PC-3 (cell line): ENCODE results near the gene MBD3L1. TPM values are rescaled to one million over a fixed set of nuclear protein-coding genes. Genes with fewer than 3 reads are reported as not detected.

Experiments used
- ATAC-seq: fragments of 200-7000 bp; cut with Tn5 transposase; 2 replicates; pipeline ENCODE4 v1.9.1; 2020; ENCODE audit warnings: mild to moderate bottlenecking, moderate library complexity
- BruUV-seq: library from RNA; stranded (reverse); fragments of 400-500 nt; replicated peaks from 2 replicates; lab custom pipeline; 2021; lab: Mats Ljungman, UMichigan
- CTCF ChIA-PET: fragments of 300-600 bp; sonication (Branson Sonifier 250); formaldehyde crosslinking; loops from one replicate; lab custom pipeline; 2022; ENCODE audit warnings: antibody characterized with exemption; lab: Charles Lee
- POLR2A ChIA-PET: fragments of 300-600 bp; sonication (Branson Sonifier 250); formaldehyde crosslinking; loops from one replicate; lab custom pipeline; 2022; ENCODE audit warnings: antibody characterized with exemption; ENCODE audit not compliant: unreplicated experiment; lab: Charles Lee
- DNase-seq: peaks from one replicate; pipeline ENCODE4 v3.0.0-alpha.2; 2015
- H2AFZ ChIP-seq: fragments of 300-600 bp; sonication (generic); 2 replicates; pipeline ENCODE4 v1.6.0; 2016; ENCODE audit warnings: antibody characterized with exemption, low read length
- H3F3A ChIP-seq: fragments of 300-600 bp; sonication (generic); one replicate; pipeline ENCODE4 v1.6.0; 2017; ENCODE audit warnings: antibody characterized with exemption, low read length, control low read depth, mild to moderate bottlenecking; ENCODE audit not compliant: unreplicated experiment
- H3K27ac ChIP-seq: fragments of 300-600 bp; sonication (generic); 2 replicates; pipeline ENCODE4 v1.5.1; 2016; ENCODE audit warnings: mild to moderate bottlenecking, low read length
- H3K27me3 ChIP-seq: fragments of 300-600 bp; sonication (generic); 2 replicates; pipeline ENCODE4 v1.6.1; 2016; ENCODE audit warnings: low read length, mixed read lengths
- H3K36me3 ChIP-seq: fragments of 300-600 bp; sonication (generic); 2 replicates; pipeline ENCODE4 v1.6.1; 2016; ENCODE audit warnings: low read depth, mixed run types, low read length, mixed read lengths
- H3K4me1 ChIP-seq: fragments of 300-600 bp; sonication (generic); 2 replicates; pipeline ENCODE4 v1.5.1; 2016; ENCODE audit warnings: low read length; ENCODE audit not compliant: insufficient read depth
- H3K4me2 ChIP-seq: fragments of 300-600 bp; sonication (generic); 2 replicates; pipeline ENCODE4 v1.6.0; 2016; ENCODE audit warnings: low read length
- H3K4me3 ChIP-seq: fragments of 300-600 bp; sonication (generic); 2 replicates; pipeline ENCODE4 v1.5.1; 2016; ENCODE audit warnings: mild to moderate bottlenecking, low read length, mixed read lengths
- H3K79me2 ChIP-seq: fragments of 300-600 bp; sonication (generic); 2 replicates; pipeline ENCODE4 v1.6.1; 2017; ENCODE audit warnings: low read length, mixed read lengths
- H3K9ac ChIP-seq: fragments of 300-600 bp; sonication (generic); 2 replicates; pipeline ENCODE4 v1.6.0; 2016; ENCODE audit warnings: mild to moderate bottlenecking, low read length
- H3K9me2 ChIP-seq: fragments of 300-600 bp; sonication (generic); replicated peaks from 2 replicates; pipeline ENCODE4 v1.6.1; 2016; ENCODE audit warnings: mixed run types, low read length, mixed read lengths
- H3K9me3 ChIP-seq: fragments of 300-600 bp; sonication (generic); 2 replicates; pipeline ENCODE4 v1.6.1; 2016; ENCODE audit warnings: low read length, mixed read lengths
- H4K20me1 ChIP-seq: fragments of 300-600 bp; sonication (generic); 2 replicates; pipeline ENCODE4 v1.6.1; 2016; ENCODE audit warnings: low read length, mixed read lengths
- CTCF ChIP-seq: fragments of 300-600 bp; sonication (generic); conservative IDR thresholded peaks from 2 replicates; pipeline ENCODE4 v1.5.1; 2017; ENCODE audit warnings: antibody characterized with exemption, low read depth, mild to moderate bottlenecking, low read length
- EZH2 ChIP-seq: fragments of 300-600 bp; sonication (generic); IDR thresholded peaks from one replicate; pipeline ENCODE4 v1.6.1; 2017; ENCODE audit warnings: antibody characterized with exemption, mild to moderate bottlenecking, low read length; ENCODE audit not compliant: unreplicated experiment
- EZH2phosphoT487 ChIP-seq: fragments of 300-600 bp; sonication (generic); IDR thresholded peaks from 2 replicates; pipeline ENCODE4 v1.6.1; 2018; ENCODE audit warnings: mild to moderate bottlenecking, antibody characterized with exemption, low read length, borderline replicate concordance
- intact Hi-C: fragments of 100-400 bp; cut with micrococcal nuclease; formaldehyde crosslinking; loops from 2 replicates; pipeline ENCODE4 v1.9.0; 2023
- total RNA-seq: library from RNA; depleted of rRNA; stranded (reverse); fragments of >200 nt; gene quantifications from 2 replicates; pipeline ENCODE4 v1.2.3, GENCODE V29; 2014

Gene MBD3L1
- total RNA-seq, 1 experiment from 2014 or later: not detected

- BruUV-seq: no TSS peak
- H3K4me2 ChIP-seq: no peak overlapping the region
- DNase-seq: no peak
- intact Hi-C loops: no loop called here
- H3K9me2 ChIP-seq: no peaks in the 10 kb centered on the region
- H2AFZ ChIP-seq: no peak overlapping the region
- CTCF ChIA-PET: no interaction called here
- H3K36me3 ChIP-seq: no peaks in the 10 kb centered on the region
- no peaks in the 10 kb centered on the region for H3K79me2 ChIP-seq
- H3K4me1 ChIP-seq: no peaks in the 10 kb centered on the region
- no peaks in the 10 kb centered on the region for H3F3A ChIP-seq
- H3K9me3 ChIP-seq: no peaks in the 10 kb centered on the region
- TF ChIP-seq CTCF (no peak), EZH2 (no peak), EZH2phosphoT487 (no peak)
- ATAC-seq: no peak
- POLR2A ChIA-PET: no interaction called here
- H3K27me3 ChIP-seq: peaks cover 65% of the 10 kb centered on the region
- no peaks in the 10 kb centered on the region for H4K20me1 ChIP-seq
- no peak overlapping the region for H3K9ac ChIP-seq
- no peak overlapping the region for H3K27ac ChIP-seq
- no peak overlapping the region for H3K4me3 ChIP-seq
These were observed 8.5 kb downstream of the MBD3L1 start for GRCh38 chr19:8840708-8841107.

DNA sequence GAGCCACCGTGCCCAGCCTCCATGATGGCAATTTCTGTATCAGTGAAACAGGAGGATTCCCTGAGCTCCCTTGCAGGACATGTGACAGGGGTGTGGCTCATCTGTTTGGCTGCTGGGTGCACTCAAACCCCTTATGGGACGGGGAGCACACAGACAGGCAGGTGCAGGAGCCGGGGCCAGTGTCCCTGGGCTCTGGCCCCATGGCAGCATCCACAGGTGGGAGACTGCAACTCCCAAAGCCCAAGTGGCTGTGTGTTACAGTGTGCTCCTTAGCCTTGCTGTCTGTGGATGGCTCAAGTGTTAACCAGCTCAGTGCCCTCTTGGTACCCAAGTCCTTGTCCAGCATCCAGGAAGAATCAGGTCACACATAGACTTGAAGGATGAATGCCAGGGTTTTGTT, 14.6 kb downstream of the MBD3L1 start:
- no peaks in the 10 kb centered on the region for H3K9me2 ChIP-seq
- no peak for ATAC-seq
- H3K27ac ChIP-seq: no peak overlapping the region
- H3K27me3 ChIP-seq: peaks cover 21% of the 10 kb centered on the region
- BruUV-seq: no TSS peak
- H2AFZ ChIP-seq: no peak overlapping the region
- DNase-seq: no peak
- H4K20me1 ChIP-seq: no peaks in the 10 kb centered on the region
- intact Hi-C loops: no loop called here
- TF ChIP-seq EZH2 (no peak), EZH2phosphoT487 (no peak), CTCF (no peak)
- H3F3A ChIP-seq: no peaks in the 10 kb centered on the region
- no peak overlapping the region for H3K4me2 ChIP-seq
- no peak overlapping the region for H3K9ac ChIP-seq
- no peaks in the 10 kb centered on the region for H3K4me1 ChIP-seq
- ChIA-PET POLR2A (no interaction called here), CTCF (no interaction called here)
- no peaks in the 10 kb centered on the region for H3K36me3 ChIP-seq
- H3K9me3 ChIP-seq: no peaks in the 10 kb centered on the region
- no peaks in the 10 kb centered on the region for H3K79me2 ChIP-seq
- no peak overlapping the region for H3K4me3 ChIP-seq

DNA sequence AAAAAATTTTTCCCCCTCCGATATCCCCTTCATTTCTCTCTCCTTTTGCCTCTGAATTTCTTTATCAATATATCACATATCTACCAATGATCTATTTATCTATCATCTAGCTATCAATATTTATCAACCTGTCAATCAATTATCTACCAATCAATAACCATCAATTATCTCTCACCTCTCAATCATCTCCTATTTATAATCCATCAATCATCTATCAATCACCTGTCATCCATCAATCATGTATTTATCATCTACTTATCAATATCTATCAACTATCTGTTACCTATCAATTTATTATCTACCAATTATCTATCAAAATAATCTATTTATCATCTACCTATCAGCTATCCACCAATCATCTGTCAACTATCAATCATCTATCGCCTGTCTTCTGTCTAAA, 17.1 kb downstream of the MBD3L1 start:
- Histone ChIP-seq H3K9me3 (no peaks in the 10 kb centered on the region), H3K79me2 (no peaks in the 10 kb centered on the region), H3K27ac (no peak overlapping the region), H3K36me3 (no peaks in the 10 kb centered on the region), H3K4me1 (no peaks in the 10 kb centered on the region), H3K27me3 (peaks cover 2% of the 10 kb centered on the region; the same call in 1 of the 2 replicates), H3K9ac (no peak overlapping the region), H3K4me3 (no peak overlapping the region), H3F3A (no peaks in the 10 kb centered on the region), H3K4me2 (no peak overlapping the region), H3K9me2 (no peaks in the 10 kb centered on the region), H2AFZ (no peak overlapping the region), H4K20me1 (no peaks in the 10 kb centered on the region)
- ChIA-PET CTCF (no interaction called here), POLR2A (no interaction called here)
- ATAC-seq (no peak), DNase-seq (no peak)
- no TSS peak for BruUV-seq
- intact Hi-C loops: no loop called here
- no peak for TF ChIP-seq CTCF
- no peak for TF ChIP-seq EZH2
- TF ChIP-seq EZH2phosphoT487: no peak
